SH-SY5Y (cell line): ENCODE measurements around the gene SEC14L6.

ENCODE experiments used
- GATA2 ChIP-seq: IDR thresholded peaks from 2 replicates; pipeline ENCODE4 v1.6.1; 2011; ENCODE audit warnings: mild to moderate bottlenecking, low read depth, low read length
- GATA3 ChIP-seq: IDR thresholded peaks from 2 replicates; pipeline ENCODE4 v1.6.1; 2011; ENCODE audit warnings: low read depth, mild to moderate bottlenecking, low read length, moderate library complexity

DNA sequence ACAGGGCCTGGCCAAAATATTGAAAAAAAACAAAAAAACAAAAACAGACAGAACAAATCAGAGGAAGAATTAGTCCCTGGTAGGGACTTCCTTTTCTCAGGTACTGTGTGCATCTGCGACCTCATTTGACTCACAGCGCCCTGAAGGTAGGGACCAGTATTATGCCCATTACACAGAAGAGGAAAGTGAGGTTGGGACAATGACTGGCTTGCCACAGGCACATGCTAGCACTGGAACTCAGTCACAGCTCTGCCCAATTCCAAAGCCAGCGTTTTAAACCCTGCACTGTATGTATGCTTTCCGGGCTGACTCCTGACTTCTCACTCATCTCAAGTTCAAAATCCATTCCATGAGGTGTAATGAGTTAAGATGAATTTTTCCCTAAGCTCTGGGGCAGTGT is 44.4 kb downstream of the SEC14L6 start:
- TF ChIP-seq GATA2 (no peak), GATA3 (no peak)
